Adrenal gland (tissue), 5 donors: Measurements from ENCODE around the gene CENPP.

Experiments used
- CTCF ChIP-seq, 6 experiments: fragments of 450-650 bp in 4 of 6; fragments of 200-600 bp in 2 of 6; sonication (generic) in 1 of 6; IDR thresholded peaks; 1 replicate in 5 of 6; 2 replicates in 1 of 6; pipeline versions ENCODE4 v1.5.1 to v1.8.0; 2016 to 2021; ENCODE audit warnings: antibody characterized with exemption in 6 of 6, mild to moderate bottlenecking in 2 of 6, moderate library complexity in 1 of 6
- POLR2A ChIP-seq, 2 donors: fragments of 450-650 bp; IDR thresholded peaks; one replicate each; pipeline ENCODE4 v1.6.1; 2017; ENCODE audit warnings: antibody characterized with exemption in 2 of 2, mild to moderate bottlenecking in 2 of 2, moderate library complexity in 1 of 2
- donor health status: DM: no; HTN: no; CAD: no.

- TF ChIP-seq POLR2A (IDR thresholded peaks at IDR 0.05) = no peak
- TF ChIP-seq CTCF (IDR thresholded peaks at IDR 0.05) = no peak
These were observed 78.5 kb downstream of the CENPP start, which contains the start of gene OGN for GRCh38 chr9:92404042-92404836.
